Heart left ventricle (tissue), 16 donors: ENCODE measurements around the gene PTGDS. TPM values are rescaled to one million over a fixed set of nuclear protein-coding genes. Genes with fewer than 3 reads are reported as not detected.
A peak's percentile ranks its signal among the peaks of the same experiment; 100 is the strongest.

Experiments
- ATAC-seq, 4 donors: fragments of 200-7000 bp; cut with Tn5 transposase; one replicate each; pipeline ENCODE4 v1.9.1; 2020 to 2022; ENCODE audit warnings: moderate library complexity in 4 of 4, mild to moderate bottlenecking in 3 of 4, moderate number of reproducible peaks in 1 of 4
- DNase-seq, 5 donors: peaks; one replicate each; pipeline ENCODE4 v3.0.0-alpha.2; 2020
- H3K27ac ChIP-seq, 12 donors: fragments of 200-600 bp; sonication (generic) in 4 of 12; one replicate each; pipeline versions ENCODE4 v1.5.0 to v1.8.0; 2016 to 2022; ENCODE audit warnings: mild to moderate bottlenecking in 2 of 12
- H3K27me3 ChIP-seq, 9 donors: fragments of 200-600 bp; sonication (generic) in 2 of 9; one replicate each; pipeline versions ENCODE4 v1.5.1 to v1.8.0; 2016 to 2022; ENCODE audit warnings: mild to moderate bottlenecking in 3 of 9
- H3K36me3 ChIP-seq, 9 donors: fragments of 200-600 bp; sonication (generic) in 2 of 9; one replicate each; pipeline versions ENCODE4 v1.5.0 to v1.8.0; 2018 to 2022; ENCODE audit warnings: mild to moderate bottlenecking in 2 of 9
- H3K4me1 ChIP-seq, 12 donors: fragments of 200-600 bp; sonication (generic) in 4 of 12; one replicate each; pipeline versions ENCODE4 v1.5.0 to v1.8.0; 2016 to 2022; ENCODE audit warnings: mild to moderate bottlenecking in 3 of 12
- H3K4me3 ChIP-seq, 12 donors: fragments of 200-600 bp; sonication (generic) in 4 of 12; one replicate each; pipeline versions ENCODE4 v1.5.0 to v1.8.0; 2017 to 2022; ENCODE audit warnings: mild to moderate bottlenecking in 9 of 12, moderate library complexity in 4 of 12
- H3K9me3 ChIP-seq, 12 donors: fragments of 200-600 bp; sonication (generic) in 4 of 12; one replicate each; pipeline versions ENCODE4 v1.5.0 to v1.8.0; 2016 to 2022; ENCODE audit warnings: mild to moderate bottlenecking in 1 of 12
- CTCF ChIP-seq, 12 donors: fragments of 200-600 bp; sonication (generic) in 4 of 12; IDR thresholded peaks; one replicate each; pipeline versions ENCODE4 v1.5.0 to v1.8.0; 2018 to 2022; ENCODE audit warnings: antibody characterized with exemption in 12 of 12, mild to moderate bottlenecking in 5 of 12
- POLR2A ChIP-seq, 2 donors: fragments of 450-650 bp; IDR thresholded peaks; one replicate each; pipeline ENCODE4 v1.6.1; 2017; ENCODE audit warnings: antibody characterized with exemption in 2 of 2, mild to moderate bottlenecking in 2 of 2, moderate library complexity in 2 of 2
- WGBS, 4 donors: extraction: QIAGEN DNeasy Blood & Tissue Kit in 2 of 4; methylation state at CpG; one replicate each; pipeline versions ENCODE4 v1.1.5 to v1.1.7; 2013 to 2018; 5-methylcytosine and 5-hydroxymethylcytosine counted together
- intact Hi-C, 10 donors: fragments of 100-400 bp; cut with DNase I; formaldehyde crosslinking; loops; one replicate each; pipeline versions ENCODE4 v1.11.1 to v1.14.2; 2022
- polyA plus RNA-seq, 2 donors: library from polyadenylated mRNA; stranded (reverse); fragments of 200-250 nt; gene quantifications; one replicate each; pipeline ENCODE4 v1.2.3, GENCODE V29; 2013
- total RNA-seq, 9 donors: library from RNA; depleted of rRNA in 2 of 9; stranded (reverse); fragments of >200 nt in 2 of 9; fragmentation: NEBNext Ultra II Directional in 3 of 9; extraction: Animal tissue kit (Norgen Biotek cat#: 25700) in 3 of 9; gene quantifications; one replicate each; pipeline versions ENCODE4 v1.1.0 to v1.2.4, GENCODE V29; 2016 to 2023
- donor health status: ischemic (EF 13 %, LVEDD 7.1; RV severe dilation, severe dysfunction).
- donor health status: healthy with polysubstance abuse.
- donor health status: DM: no; HTN: yes; CAD: no.
- donor health status: DM: no; HTN: no; CAD: no.
- donor health status: ischemic (EF 25% LVEDD 6.9; RV normal size, moderate dysfunction).
- donor health status: ischemic (EF 25% LVEDD 5.7; RV mildly dilated, moderate dysfunction).
- donor health status: healthy.
- donor health status: DM: yes; HTN: yes; CAD: no.
- donor health status: ischemic (EF 35%, LVEDD 5.7; RV mildly dilated, moderate dysfunction).
- donor health status: nonischemic (EF 11% LVEDD 7.7; RV severe dilation, severe dysfunction).
- donor health status: DM: yes; HTN: yes; CAD: no.
- donor health status: PGD.
- donor health status: ischemic (EF 29% LVEDD 5.4; RV normal size, mild dysfunction).
- donor health status: nonischemic (EF 23%, LVEDD 6.1; RV moderate dilation, normal function).

The PTGDS gene
- total and polyA plus RNA-seq, 11 donors = 1,152 to 5,295 (median 3,109) TPM

GRCh38 chr9:136972743-136973142 lies 4.6 kb upstream of the PTGDS start:
- Histone ChIP-seq H3K4me3 (no peak overlapping the region), H3K4me1 (peaks cover 10 to 62% (median 33%) of the 10 kb centered on the region in 12 donors), H3K27ac (no peak overlapping the region), H3K27me3 (peaks cover 0 to 5% (median 0%) of the 10 kb centered on the region in 9 donors), H3K36me3 (no peaks in the 10 kb centered on the region), H3K9me3 (no peaks in the 10 kb centered on the region)
- ATAC-seq (no peak), DNase-seq (no peak)
- no peak for TF ChIP-seq CTCF (IDR thresholded peaks at IDR 0.05)
- TF ChIP-seq POLR2A (IDR thresholded peaks at IDR 0.05) = no peak
- WGBS, 4 donors = 39 to 62% (median 53%) methylated on average over 9 to 13 of the region's 13 CpGs
- intact Hi-C loops = loop anchor here in 1 of 10 donors (1.0 kb wide), 1 partner anchor 16 kb away; no protein-coding TSS in a partner anchor

GRCh38 chr9:136973618-136974617 lies 3.4 kb upstream of the PTGDS start:
- Histone ChIP-seq H3K4me1 (peaks cover 10 to 60% (median 36%) of the 10 kb centered on the region in 12 donors), H3K36me3 (no peaks in the 10 kb centered on the region), H3K27ac (peak overlapping the region in 9 of 12 donors; percentile 13 to 98 (median 88)), H3K9me3 (no peaks in the 10 kb centered on the region), H3K27me3 (peaks cover 0 to 9% (median 0%) of the 10 kb centered on the region in 9 donors), H3K4me3 (no peak overlapping the region)
- ATAC-seq (no peak), DNase-seq (no peak)
- WGBS, 4 donors = 89 to 94% (median 93%) methylated on average over 22 to 29 of the region's 29 CpGs
- intact Hi-C loops = loop anchor here in 2 of 10 donors (2.0 kb wide), 2 partner anchors 21 to 23 kb away; partner anchors contain the start of gene LCN12 (in 1 of the 2)
- TF ChIP-seq POLR2A (IDR thresholded peaks at IDR 0.05) (no peak), CTCF (IDR thresholded peaks at IDR 0.05) (no peak)

GRCh38 chr9:136974817-136975535 lies 2.3 kb upstream of the PTGDS start:
- peak overlapping the region in 11 of 12 donors; percentile 47 to 98 (median 89) for H3K27ac ChIP-seq

More at GRCh38 chr9:136974817-136975535, 2.3 kb upstream of the PTGDS start:
- intact Hi-C loops = loop anchor here in 2 of 10 donors (2.0 kb wide), 2 partner anchors 22 to 24 kb away; partner anchors contain the start of gene LCN12 (in 1 of the 2)
- TF ChIP-seq POLR2A (IDR thresholded peaks at IDR 0.05) (peak in 1 of 2 donors; percentile 69), CTCF (IDR thresholded peaks at IDR 0.05) (no peak)
- WGBS, 4 donors = 49 to 64% (median 53%) methylated on average over 7 to 15 of the region's 15 CpGs
- Histone ChIP-seq H3K9me3 (no peaks in the 10 kb centered on the region), H3K36me3 (no peaks in the 10 kb centered on the region), H3K4me1 (peaks cover 10 to 66% (median 44%) of the 10 kb centered on the region in 12 donors), H3K4me3 (peak overlapping the region in 4 of 12 donors; percentile 1 to 15 (median 6)), H3K27me3 (peaks cover 0 to 9% (median 0%) of the 10 kb centered on the region in 9 donors)
- DNase-seq (peak in 1 of 5 donors; percentile 80), ATAC-seq (peak in 3 of 4 donors; percentile 1 to 6 (median 4))
